ENCODE results near the gene EPB41.

- TF ChIP-seq REST (tag by site-specific recombination; IDR thresholded peaks at IDR 0.05) (no peak), CTCF (tag by site-specific recombination; IDR thresholded peaks at IDR 0.05) (no peak), ZNF510 (tag by site-specific recombination; IDR thresholded peaks at IDR 0.05; ENCODE audit: insufficient replicate concordance) (no peak), PATZ1 (tag by site-specific recombination; IDR thresholded peaks at IDR 0.05) (no peak), ZNF747 (tag by site-specific recombination; IDR thresholded peaks at IDR 0.05) (no peak), ZNF184 (tag by site-specific recombination; IDR thresholded peaks at IDR 0.05) (no peak), ZNF398 (tag by site-specific recombination; IDR thresholded peaks at IDR 0.05) (no peak), ZNF660 (tag by site-specific recombination; IDR thresholded peaks at IDR 0.05) (no peak), ZNF518A (tag by site-specific recombination; conservative IDR thresholded peaks at IDR 0.05; ENCODE audit: low read depth) (no peak), ZBTB44 (tag by site-specific recombination; IDR thresholded peaks at IDR 0.05) (no peak)
Observed at GRCh38 chr1:28869952-28870351, 44.4 kb upstream of the EPB41 start.
